Pancreas (tissue), 10 donors: ENCODE measurements around the gene DYNLRB1. TPM values are rescaled to one million over a fixed set of nuclear protein-coding genes. Genes with fewer than 3 reads are reported as not detected.
"Not testable (repeated sequence)": the region's sequence is repeated elsewhere in the genome, so short reads cannot be mapped to it uniquely, and the experiment has no call there.

ENCODE experiments used
- ATAC-seq, 4 donors: fragments of 200-7000 bp; cut with Tn5 transposase; one replicate each; pipeline versions ENCODE4 v1.8.0 to v1.9.1; 2020; ENCODE audit warnings: mild to moderate bottlenecking in 4 of 4, moderate library complexity in 4 of 4
- DNase-seq, 6 donors: peaks; one replicate each; pipeline ENCODE4 v3.0.0-alpha.2; 2020
- FAIRE-seq: peaks from 2 replicates; lab custom pipeline; 2012; peaks lifted over from hg19 to GRCh38; lab: Jason Lieb, UNC
- H3K27ac ChIP-seq, 4 donors: fragments of 200-600 bp; sonication (generic); 1 replicate in 3 of 4; 2 replicates in 1 of 4; pipeline versions ENCODE4 v1.5.0 to v1.8.0; 2020
- H3K27me3 ChIP-seq, 4 donors: fragments of 200-600 bp; one replicate each; pipeline ENCODE4 v1.8.0; 2021
- H3K36me3 ChIP-seq, 3 donors: fragments of 200-600 bp; sonication (generic) in 1 of 3; one replicate each; pipeline versions ENCODE4 v1.5.0 to v1.8.0; 2020 to 2021
- H3K4me1 ChIP-seq, 3 donors: fragments of 200-600 bp; one replicate each; pipeline ENCODE4 v1.8.0; 2021
- H3K4me3 ChIP-seq, 4 donors: fragments of 200-600 bp; sonication (generic) in 2 of 4; one replicate each; pipeline versions ENCODE4 v1.5.0 to v1.8.0; 2020 to 2021
- H3K9me3 ChIP-seq, 4 donors: fragments of 200-600 bp; one replicate each; pipeline ENCODE4 v1.8.0; 2021
- WGBS, 2 donors: extraction: QIAGEN DNeasy Blood & Tissue Kit; methylation state at CpG; one replicate each; pipeline ENCODE4 v1.1.7; 2013; 5-methylcytosine and 5-hydroxymethylcytosine counted together
- intact Hi-C, 3 donors: fragments of 100-400 bp; cut with DNase I; formaldehyde crosslinking; loops; one replicate each; pipeline versions ENCODE4 v1.11.1 to v1.14.2; 2022
- polyA plus RNA-seq, 2 donors: library from polyadenylated mRNA; stranded (reverse); fragments of 200-250 nt; gene quantifications; one replicate each; pipeline ENCODE4 v1.2.3, GENCODE V29; 2013
- total RNA-seq, 6 donors: library from RNA; stranded (reverse); fragmentation: NEBNext Ultra II Directional in 4 of 6; extraction: Animal tissue kit (Norgen Biotek cat#: 25700) in 4 of 6; gene quantifications; one replicate each; pipeline versions ENCODE4 v1.2.1 to v1.2.4, GENCODE V29; 2021 to 2023
- TF ChIP-seq, protein P1 (sequence below), 4 donors: fragments of 200-600 bp; sonication (generic) in 3 of 4; IDR thresholded peaks; one replicate each; pipeline versions ENCODE4 v1.5.0 to v1.8.0; 2021; ENCODE audit warnings: antibody characterized with exemption in 4 of 4
- donor health status: healthy with polysubstance abuse.
- donor health status: DM: no; HTN: no; CAD: no; lungs with moderate emphysema.
- donor health status: DM: no; HTN: no; CAD: no.
- donor health status: control.
- donor health status: control.
- donor health status: Bipolar disorder and iron deficiency.
- donor health status: DM: yes; HTN: yes; CAD: no.
- donor health status: DM: no; HTN: no; CAD: no.
- donor health status: DM: no; HTN: no; CAD: no.
- donor health status: DM: yes; HTN: yes; CAD: no.

The DYNLRB1 gene
- total and polyA plus RNA-seq, 8 donors = 26.9 to 178 (median 41.6) TPM

DNA sequence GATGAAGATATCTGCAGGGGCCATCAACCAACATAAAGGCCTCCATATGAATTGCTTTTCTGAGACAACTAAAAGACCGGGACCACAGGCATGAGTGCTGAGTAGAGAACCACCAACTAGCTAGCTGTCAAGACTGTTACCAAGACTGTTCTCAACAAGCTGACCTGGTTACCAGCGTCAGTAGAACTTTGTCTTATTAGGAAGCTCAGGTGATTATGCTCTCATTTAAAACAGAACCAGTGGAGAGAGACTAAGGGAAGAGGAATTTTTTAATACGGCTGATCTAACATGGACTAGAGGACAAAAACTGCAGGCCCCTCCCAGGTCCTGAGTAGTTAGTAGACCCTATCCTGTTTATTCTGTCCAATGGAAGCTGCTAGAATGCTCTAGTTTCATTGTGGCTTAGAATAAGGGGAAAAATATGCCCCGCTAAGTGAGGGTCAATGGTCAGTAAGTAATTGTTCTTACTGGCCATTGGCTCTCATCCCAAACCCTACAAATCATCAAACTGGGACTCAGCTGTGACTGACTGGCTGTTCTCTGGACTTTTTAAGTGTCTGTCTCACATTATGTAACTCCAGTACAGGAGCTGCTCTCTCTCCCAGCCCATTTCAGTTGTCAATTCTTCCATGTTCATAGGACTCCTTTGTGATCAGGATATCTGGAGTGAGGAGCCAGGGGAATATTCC, 3.8 kb upstream of the DYNLRB1 start:
- TF ChIP-seq, protein P1, sequence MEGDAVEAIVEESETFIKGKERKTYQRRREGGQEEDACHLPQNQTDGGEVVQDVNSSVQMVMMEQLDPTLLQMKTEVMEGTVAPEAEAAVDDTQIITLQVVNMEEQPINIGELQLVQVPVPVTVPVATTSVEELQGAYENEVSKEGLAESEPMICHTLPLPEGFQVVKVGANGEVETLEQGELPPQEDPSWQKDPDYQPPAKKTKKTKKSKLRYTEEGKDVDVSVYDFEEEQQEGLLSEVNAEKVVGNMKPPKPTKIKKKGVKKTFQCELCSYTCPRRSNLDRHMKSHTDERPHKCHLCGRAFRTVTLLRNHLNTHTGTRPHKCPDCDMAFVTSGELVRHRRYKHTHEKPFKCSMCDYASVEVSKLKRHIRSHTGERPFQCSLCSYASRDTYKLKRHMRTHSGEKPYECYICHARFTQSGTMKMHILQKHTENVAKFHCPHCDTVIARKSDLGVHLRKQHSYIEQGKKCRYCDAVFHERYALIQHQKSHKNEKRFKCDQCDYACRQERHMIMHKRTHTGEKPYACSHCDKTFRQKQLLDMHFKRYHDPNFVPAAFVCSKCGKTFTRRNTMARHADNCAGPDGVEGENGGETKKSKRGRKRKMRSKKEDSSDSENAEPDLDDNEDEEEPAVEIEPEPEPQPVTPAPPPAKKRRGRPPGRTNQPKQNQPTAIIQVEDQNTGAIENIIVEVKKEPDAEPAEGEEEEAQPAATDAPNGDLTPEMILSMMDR (IDR thresholded peaks at IDR 0.05) = no peak
- Histone ChIP-seq H3K4me1 (peaks cover 0 to 5% (median 5%) of the 10 kb centered on the region in 3 donors), H3K27me3 (no peaks in the 10 kb centered on the region), H3K27ac (peak overlapping the region in 2 of 4 donors; percentile 3 to 12), H3K4me3 (no peak overlapping the region), H3K36me3 (peaks cover 0 to 8% (median 0%) of the 10 kb centered on the region in 3 donors), H3K9me3 (no peaks in the 10 kb centered on the region)
- FAIRE-seq (no peak), DNase-seq (no peak), ATAC-seq (no peak)
- 91 to 93% methylated on average over 4 of the region's 4 CpGs for WGBS, 2 donors
- intact Hi-C loops = no loop called here

DNA sequence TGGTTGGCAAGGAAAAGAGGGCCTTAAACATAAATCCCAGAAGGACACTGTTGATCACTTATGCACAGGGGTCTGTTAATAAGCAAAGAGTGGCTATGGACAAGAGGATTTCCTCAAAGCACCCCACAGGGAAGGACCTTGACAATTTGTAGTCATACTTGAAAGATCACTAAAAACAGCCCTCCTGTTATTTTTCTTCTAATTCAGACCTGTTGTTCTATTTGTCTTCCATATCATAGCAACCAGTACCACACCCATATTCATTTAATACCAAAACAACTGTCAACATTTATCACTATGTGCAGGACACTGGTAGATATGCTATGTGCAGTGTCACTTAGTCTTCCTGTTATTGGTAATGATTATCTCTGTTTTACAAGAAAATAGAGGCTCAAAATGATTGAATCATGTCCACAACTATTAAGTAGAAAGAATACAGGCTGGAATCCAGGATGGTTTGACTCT, 3.2 kb upstream of the DYNLRB1 start:
- no peak overlapping the region for H3K4me3 ChIP-seq
- intact Hi-C loops = no loop called here
- no peak overlapping the region for H3K27ac ChIP-seq
- ATAC-seq = no peak
- no peak for FAIRE-seq
- no peaks in the 10 kb centered on the region for H3K27me3 ChIP-seq
- H3K9me3 ChIP-seq = no peaks in the 10 kb centered on the region
- TF ChIP-seq, protein P1 (IDR thresholded peaks at IDR 0.05) = no peak
- peaks cover 0 to 9% (median 6%) of the 10 kb centered on the region in 3 donors for H3K4me1 ChIP-seq
- DNase-seq = no peak
- H3K36me3 ChIP-seq = peaks cover 0 to 8% (median 0%) of the 10 kb centered on the region in 3 donors

DNA sequence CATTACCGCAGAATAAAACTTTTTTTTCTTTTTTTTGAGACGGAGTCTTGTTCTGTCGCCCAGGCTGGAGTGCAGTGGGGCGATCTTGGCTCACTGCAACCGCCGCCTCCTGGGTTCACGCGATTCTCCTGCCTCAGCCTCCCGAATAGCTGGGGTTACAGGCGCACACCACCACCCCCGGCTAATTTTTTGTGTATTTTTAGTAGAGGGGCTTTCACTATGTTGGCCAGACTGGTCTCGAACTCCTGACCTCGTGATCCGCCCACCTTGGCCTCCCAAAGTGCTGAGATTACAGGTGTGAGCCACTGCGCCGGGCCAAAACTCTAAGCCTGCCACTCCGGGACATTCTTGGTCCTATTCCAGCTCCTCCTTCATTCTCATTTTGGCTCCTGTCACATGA, 2.2 kb upstream of the DYNLRB1 start:
- H3K27ac ChIP-seq, H3K4me3 ChIP-seq, H3K9me3 ChIP-seq, ATAC-seq, DNase-seq, H3K4me1 ChIP-seq, FAIRE-seq, H3K27me3 ChIP-seq, H3K36me3 ChIP-seq, intact Hi-C loops: not testable (repeated sequence)
- 83 to 89% methylated on average over 17 of the region's 17 CpGs for WGBS, 2 donors

DNA sequence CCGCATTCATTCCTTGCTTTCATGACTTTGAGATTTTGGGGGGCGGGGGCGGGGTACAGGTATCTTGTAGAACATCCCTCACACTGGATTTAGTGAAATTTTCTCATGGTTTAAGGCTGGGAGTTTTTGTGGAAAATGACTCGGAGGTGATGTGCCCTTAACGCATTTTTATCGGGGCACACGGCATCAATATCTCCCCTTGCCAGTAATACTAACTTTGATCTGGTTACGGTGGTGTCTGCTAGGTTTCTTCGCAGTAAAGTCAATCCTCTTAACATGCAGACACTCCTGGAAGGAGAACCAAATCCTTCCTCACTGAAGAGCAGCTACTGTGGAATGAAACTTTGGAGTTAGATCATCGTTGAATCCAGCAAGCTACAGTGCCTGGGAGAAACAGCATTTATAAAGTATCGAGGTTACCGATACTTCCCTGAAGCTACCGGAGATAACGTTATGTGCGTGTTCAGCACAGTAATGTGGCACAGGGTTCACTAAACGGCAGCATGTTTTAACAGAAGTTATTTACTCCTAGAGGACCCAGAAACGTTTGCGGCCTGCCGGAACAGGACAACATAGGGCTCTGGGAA, 1.2 kb upstream of the DYNLRB1 start:
- Histone ChIP-seq H3K27me3 (no peaks in the 10 kb centered on the region), H3K9me3 (no peaks in the 10 kb centered on the region), H3K4me1 (peaks cover 0 to 9% (median 6%) of the 10 kb centered on the region in 3 donors), H3K4me3 (peak overlapping the region; percentile 70 to 87 (median 80)), H3K27ac (peak overlapping the region in 3 of 4 donors; percentile 90 to 92 (median 91)), H3K36me3 (peaks cover 0 to 2% (median 0%) of the 10 kb centered on the region in 3 donors)
- TF ChIP-seq, protein P1 (IDR thresholded peaks at IDR 0.05) = no peak
- DNase-seq = no peak
- no peak for FAIRE-seq
- peak; percentile 2 to 19 (median 10) for ATAC-seq
- 11 to 14% methylated on average over 19 of the region's 19 CpGs for WGBS, 2 donors
- intact Hi-C loops = no loop called here

DNA sequence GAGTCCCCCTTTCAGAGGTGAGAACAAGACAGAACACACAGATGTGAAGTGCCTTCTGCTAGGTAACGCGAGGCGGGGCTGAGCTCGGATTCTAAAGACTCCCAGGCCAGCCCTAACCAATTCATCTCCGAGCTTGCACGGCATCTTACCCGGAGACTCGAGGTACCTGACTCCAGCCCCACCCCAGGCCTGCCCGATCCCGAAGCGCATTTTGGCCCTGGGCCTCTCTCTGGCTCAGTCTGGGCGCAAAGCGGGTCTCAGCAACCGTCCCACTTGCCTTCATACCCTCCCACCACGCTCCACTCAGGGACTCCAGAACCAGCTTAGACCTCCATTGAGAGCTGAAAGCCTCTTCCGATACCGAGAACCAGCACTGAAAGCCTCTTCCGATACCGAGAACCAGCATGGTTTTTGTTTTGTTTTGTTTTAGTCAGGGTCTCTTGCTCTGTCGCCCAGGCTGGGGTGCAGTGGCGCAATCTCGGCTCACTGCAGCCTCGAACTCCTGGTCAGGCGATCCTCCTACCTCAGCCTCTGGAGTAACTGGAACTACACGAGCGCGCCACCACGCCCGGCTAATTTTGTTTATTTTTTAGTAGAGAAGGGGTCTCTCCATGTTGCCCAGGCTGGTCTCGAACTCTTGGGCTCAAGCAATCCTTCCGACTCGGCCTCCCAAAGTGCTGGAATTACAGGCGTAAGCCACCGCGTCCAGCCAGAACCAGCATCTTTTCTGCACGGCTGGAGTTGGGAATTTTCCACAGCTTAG, 557 bp upstream of the DYNLRB1 start:
- peak; percentile 67 to 87 (median 70) for DNase-seq
- TF ChIP-seq, protein P1 (IDR thresholded peaks at IDR 0.05) = no peak
- no peaks in the 10 kb centered on the region for H3K36me3 ChIP-seq
- no peak for FAIRE-seq
- no peaks in the 10 kb centered on the region for H3K9me3 ChIP-seq
- ATAC-seq = peak; percentile 78 to 82 (median 80)
- peaks cover 0 to 9% (median 6%) of the 10 kb centered on the region in 3 donors for H3K4me1 ChIP-seq
- intact Hi-C loops = no loop called here
- peak overlapping the region; percentile 70 to 87 (median 80) for H3K4me3 ChIP-seq
- H3K27me3 ChIP-seq = no peaks in the 10 kb centered on the region
- H3K27ac ChIP-seq = peak overlapping the region; percentile 81 to 92 (median 90)
- 1% methylated on average over 36 of the region's 36 CpGs for WGBS, 2 donors
